KMS-11 (cell line): ENCODE data around the gene RECK.
"Not testable (repeated sequence)": the region's sequence is repeated elsewhere in the genome, so short reads cannot be mapped to it uniquely, and the experiment has no call there.

ENCODE experiments used
- H2AFZ ChIP-seq: fragments of 200-600 bp; sonication (generic); 2 replicates; pipeline ENCODE4 v1.6.1; 2016; ENCODE audit warnings: antibody characterized with exemption, mixed run types, low read depth
- H3K27ac ChIP-seq: fragments of 200-600 bp; sonication (generic); 2 replicates; pipeline ENCODE4 v1.6.1; 2016; ENCODE audit warnings: mild to moderate bottlenecking, mixed run types
- H3K27me3 ChIP-seq: fragments of 200-600 bp; sonication (generic); 2 replicates; pipeline ENCODE4 v1.6.1; 2017; ENCODE audit warnings: mild to moderate bottlenecking, low read depth, mixed run types, moderate library complexity; ENCODE audit not compliant: insufficient read depth
- H3K36me3 ChIP-seq: fragments of 200-600 bp; sonication (generic); 2 replicates; pipeline ENCODE4 v1.6.1; 2017; ENCODE audit warnings: mild to moderate bottlenecking, mixed run types; ENCODE audit not compliant: insufficient read depth
- H3K4me1 ChIP-seq: fragments of 200-600 bp; sonication (generic); 2 replicates; pipeline ENCODE4 v1.6.1; 2016; ENCODE audit warnings: mild to moderate bottlenecking, low read depth, mixed run types; ENCODE audit not compliant: poor library complexity, severe bottlenecking
- H3K4me2 ChIP-seq: fragments of 200-600 bp; sonication (generic); 2 replicates; pipeline ENCODE4 v1.7.0; 2016; ENCODE audit warnings: mild to moderate bottlenecking, mixed run types
- H3K4me3 ChIP-seq: fragments of 200-600 bp; sonication (generic); IDR thresholded peaks from 2 replicates; pipeline ENCODE4 v1.6.1; 2017; ENCODE audit warnings: low read depth, low read length, mixed read lengths; ENCODE audit not compliant: insufficient read depth
- H3K79me2 ChIP-seq: fragments of 200-600 bp; sonication (generic); 2 replicates; pipeline ENCODE4 v1.6.1; 2016; ENCODE audit warnings: low read depth, mixed run types; ENCODE audit not compliant: insufficient read depth
- H3K9ac ChIP-seq: fragments of 200-600 bp; sonication (generic); 2 replicates; pipeline ENCODE4 v1.6.1; 2016; ENCODE audit warnings: mild to moderate bottlenecking, mixed run types
- H4K20me1 ChIP-seq: fragments of 200-600 bp; sonication (generic); 2 replicates; pipeline ENCODE4 v1.6.1; 2016; ENCODE audit warnings: mild to moderate bottlenecking, mixed run types; ENCODE audit not compliant: insufficient read depth
- TF ChIP-seq, protein P1 (sequence below): fragments of 200-600 bp; sonication (generic); conservative IDR thresholded peaks from 2 replicates; pipeline ENCODE4 v1.6.1; 2017; ENCODE audit warnings: low read depth, mild to moderate bottlenecking, antibody characterized with exemption, low read length, moderate library complexity, mixed read lengths

Gene RECK

DNA sequence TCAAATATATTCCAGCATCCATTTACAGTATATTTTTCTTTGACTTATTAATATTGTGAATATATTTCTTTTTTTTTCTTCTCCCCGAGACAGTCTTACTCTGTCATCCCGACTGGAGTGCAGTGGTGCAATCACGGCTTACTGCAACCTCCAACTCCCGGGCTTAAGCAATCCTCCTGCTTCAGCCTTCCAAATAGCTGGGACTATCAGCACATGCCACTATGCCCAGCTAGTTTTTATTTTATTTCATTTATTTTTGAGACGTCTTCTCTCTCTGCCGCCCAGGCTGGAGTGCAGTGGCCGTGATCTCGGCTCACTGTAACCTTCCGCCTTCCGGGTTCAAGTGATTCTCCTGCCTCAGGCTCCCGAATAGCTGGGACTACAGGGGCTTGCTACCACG, 92.4 kb downstream of the RECK start:
- no peak overlapping the region for H2AFZ ChIP-seq
- H3K27me3 ChIP-seq, result no peaks in the 10 kb centered on the region
- no peaks in the 10 kb centered on the region for H3K4me1 ChIP-seq
- no peaks in the 10 kb centered on the region for H4K20me1 ChIP-seq
- no peak overlapping the region for H3K4me3 ChIP-seq
- H3K4me2 ChIP-seq, result no peak overlapping the region
- no peaks in the 10 kb centered on the region for H3K36me3 ChIP-seq
- TF ChIP-seq, protein P1, sequence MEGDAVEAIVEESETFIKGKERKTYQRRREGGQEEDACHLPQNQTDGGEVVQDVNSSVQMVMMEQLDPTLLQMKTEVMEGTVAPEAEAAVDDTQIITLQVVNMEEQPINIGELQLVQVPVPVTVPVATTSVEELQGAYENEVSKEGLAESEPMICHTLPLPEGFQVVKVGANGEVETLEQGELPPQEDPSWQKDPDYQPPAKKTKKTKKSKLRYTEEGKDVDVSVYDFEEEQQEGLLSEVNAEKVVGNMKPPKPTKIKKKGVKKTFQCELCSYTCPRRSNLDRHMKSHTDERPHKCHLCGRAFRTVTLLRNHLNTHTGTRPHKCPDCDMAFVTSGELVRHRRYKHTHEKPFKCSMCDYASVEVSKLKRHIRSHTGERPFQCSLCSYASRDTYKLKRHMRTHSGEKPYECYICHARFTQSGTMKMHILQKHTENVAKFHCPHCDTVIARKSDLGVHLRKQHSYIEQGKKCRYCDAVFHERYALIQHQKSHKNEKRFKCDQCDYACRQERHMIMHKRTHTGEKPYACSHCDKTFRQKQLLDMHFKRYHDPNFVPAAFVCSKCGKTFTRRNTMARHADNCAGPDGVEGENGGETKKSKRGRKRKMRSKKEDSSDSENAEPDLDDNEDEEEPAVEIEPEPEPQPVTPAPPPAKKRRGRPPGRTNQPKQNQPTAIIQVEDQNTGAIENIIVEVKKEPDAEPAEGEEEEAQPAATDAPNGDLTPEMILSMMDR, result no peak
- H3K9ac ChIP-seq, result no peak overlapping the region
- H3K27ac ChIP-seq, result no peak overlapping the region
- no peaks in the 10 kb centered on the region for H3K79me2 ChIP-seq

GRCh38 chr9:36131666-36132065, 95.0 kb downstream of the RECK start:
- not testable (repeated sequence) for H3K27ac ChIP-seq, H3K4me2 ChIP-seq, H3K9ac ChIP-seq, H3K36me3 ChIP-seq, H4K20me1 ChIP-seq, H3K4me3 ChIP-seq, H3K4me1 ChIP-seq, H2AFZ ChIP-seq, H3K79me2 ChIP-seq, H3K27me3 ChIP-seq

GRCh38 chr9:36132086-36132485, 95.4 kb downstream of the RECK start:
- no peak overlapping the region for H3K4me2 ChIP-seq
- H4K20me1 ChIP-seq, result no peaks in the 10 kb centered on the region
- no peak overlapping the region for H3K4me3 ChIP-seq
- peaks cover 4% of the 10 kb centered on the region for H3K4me1 ChIP-seq
- TF ChIP-seq, protein P1, result no peak
- H2AFZ ChIP-seq, result no peak overlapping the region
- no peaks in the 10 kb centered on the region; the same call in 1 of the 2 replicates for H3K27me3 ChIP-seq
- no peak overlapping the region for H3K27ac ChIP-seq
- no peaks in the 10 kb centered on the region for H3K79me2 ChIP-seq
- no peaks in the 10 kb centered on the region for H3K36me3 ChIP-seq
- H3K9ac ChIP-seq, result no peak overlapping the region

GRCh38 chr9:36134761-36135505, 98.2 kb downstream of the RECK start:
- H3K27ac ChIP-seq, result no peak overlapping the region
- no peak overlapping the region for H2AFZ ChIP-seq
- H4K20me1 ChIP-seq, result no peaks in the 10 kb centered on the region
- no peaks in the 10 kb centered on the region for H3K79me2 ChIP-seq
- TF ChIP-seq, protein P1, result no peak
- no peaks in the 10 kb centered on the region; the same call in 1 of the 2 replicates for H3K27me3 ChIP-seq
- no peaks in the 10 kb centered on the region for H3K36me3 ChIP-seq
- no peak overlapping the region for H3K4me3 ChIP-seq
- H3K4me1 ChIP-seq, result peaks cover 16% of the 10 kb centered on the region
- no peak overlapping the region for H3K4me2 ChIP-seq
- H3K9ac ChIP-seq, result no peak overlapping the region

DNA sequence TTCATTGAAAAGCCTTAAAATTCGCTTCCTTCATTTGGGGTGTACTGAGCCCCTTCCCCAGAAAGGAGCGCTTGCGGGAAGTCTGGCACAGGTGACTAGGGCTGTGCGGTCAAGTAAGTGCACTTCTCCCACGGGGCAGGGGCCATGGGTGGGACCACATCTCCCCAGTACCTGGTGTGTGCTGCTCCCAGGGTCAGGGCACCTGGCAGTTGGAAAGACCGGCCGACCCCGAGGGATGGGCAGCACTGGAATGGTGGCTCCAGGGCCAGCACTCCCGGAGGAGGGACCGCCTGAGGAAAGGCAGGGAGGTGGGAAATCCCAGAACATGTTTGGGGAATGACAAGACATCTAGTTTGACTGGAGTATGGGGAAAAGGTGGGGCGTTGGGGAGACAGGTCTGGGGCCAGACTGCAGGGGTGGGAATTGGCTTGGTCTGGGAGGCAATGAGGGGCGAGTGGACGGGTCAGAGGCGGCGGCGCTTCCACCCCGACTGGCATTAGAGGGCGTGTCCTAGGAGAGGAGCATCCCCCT, 99.1 kb downstream of the RECK start:
- TF ChIP-seq, protein P1, result no peak
- peak overlapping the region; percentile 85 for H3K4me2 ChIP-seq
- H3K36me3 ChIP-seq, result no peaks in the 10 kb centered on the region
- H2AFZ ChIP-seq, result peak overlapping the region; percentile 85
- no peak overlapping the region for H3K27ac ChIP-seq
- no peak overlapping the region for H3K4me3 ChIP-seq
- H3K27me3 ChIP-seq, result no peaks in the 10 kb centered on the region; the same call in 1 of the 2 replicates
- no peak overlapping the region; the same call in 1 of the 2 replicates for H3K9ac ChIP-seq
- H3K79me2 ChIP-seq, result no peaks in the 10 kb centered on the region
- H4K20me1 ChIP-seq, result no peaks in the 10 kb centered on the region
- peaks cover 25% of the 10 kb centered on the region for H3K4me1 ChIP-seq
